ENCODE measurements around the gene ZNF354C. TPM values are rescaled to one million over a fixed set of nuclear protein-coding genes. Genes with fewer than 3 reads are reported as not detected.

Gene ZNF354C
- total RNA-seq (ENCODE audit: unreplicated experiment): 11.4 TPM
- long read RNA-seq, partial matches to known transcripts: 0 of 1 reads
- long read RNA-seq, other reads (novel, unspliced or antisense): 1 of 1 reads

DNA sequence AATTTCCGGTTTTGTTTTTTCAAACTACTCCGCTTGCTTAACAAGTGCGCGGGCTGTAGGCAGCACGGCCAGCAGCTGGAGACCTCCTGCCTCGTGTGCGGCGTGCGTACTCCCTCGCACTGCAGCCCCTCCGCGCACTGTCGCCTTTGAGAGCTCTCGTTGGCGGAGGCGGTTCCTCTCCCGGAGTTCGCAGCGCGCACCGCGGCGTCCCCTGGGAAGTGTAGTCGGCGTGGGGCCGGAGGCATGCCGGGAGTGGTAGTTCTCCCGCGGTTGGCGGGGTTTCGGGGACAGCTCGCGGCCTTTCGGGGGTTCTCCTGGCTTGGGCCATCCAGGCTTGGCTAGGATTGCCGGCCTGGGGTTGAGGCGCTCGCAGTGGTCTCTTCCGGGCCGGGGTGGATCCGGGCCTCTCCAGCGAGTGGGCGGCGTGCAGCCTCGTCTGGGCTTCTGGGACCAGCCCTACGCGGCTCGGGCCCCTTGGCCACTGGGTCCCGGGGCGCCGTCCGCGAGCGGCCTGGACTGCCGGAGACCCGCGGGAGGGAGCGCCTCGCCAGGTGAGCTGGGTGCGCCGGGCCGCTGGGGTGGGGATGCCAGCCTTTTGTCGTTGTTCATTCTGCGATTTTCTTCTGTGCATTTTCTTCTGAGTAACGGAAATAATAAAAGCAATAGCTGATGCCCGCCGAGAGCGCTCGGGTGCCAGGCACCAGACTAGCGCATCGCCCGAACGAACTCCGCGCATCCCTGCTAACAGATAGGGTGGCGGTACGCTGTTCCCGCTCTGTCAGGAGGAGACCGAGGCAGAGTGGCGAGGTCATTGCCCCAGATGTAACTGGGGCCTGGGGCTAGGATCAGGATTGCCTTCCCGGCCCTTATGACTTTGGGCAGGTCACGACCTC lies at the start of gene ZNF354C:
ZNF354C (plus strand) TSS at position 258 of the 893 bp plus-strand sequence. CDS start 1,696 bp downstream, outside the sequence.
- peak within 1 kb of the TSS; percentile 68 for H3K27ac Mint-ChIP-seq (ENCODE audit: unreplicated experiment)
- H3K9me3 Mint-ChIP-seq (ENCODE audit: unreplicated experiment): peaks cover 13% of the 10 kb centered on the region
- TF ChIP-seq, protein P1, sequence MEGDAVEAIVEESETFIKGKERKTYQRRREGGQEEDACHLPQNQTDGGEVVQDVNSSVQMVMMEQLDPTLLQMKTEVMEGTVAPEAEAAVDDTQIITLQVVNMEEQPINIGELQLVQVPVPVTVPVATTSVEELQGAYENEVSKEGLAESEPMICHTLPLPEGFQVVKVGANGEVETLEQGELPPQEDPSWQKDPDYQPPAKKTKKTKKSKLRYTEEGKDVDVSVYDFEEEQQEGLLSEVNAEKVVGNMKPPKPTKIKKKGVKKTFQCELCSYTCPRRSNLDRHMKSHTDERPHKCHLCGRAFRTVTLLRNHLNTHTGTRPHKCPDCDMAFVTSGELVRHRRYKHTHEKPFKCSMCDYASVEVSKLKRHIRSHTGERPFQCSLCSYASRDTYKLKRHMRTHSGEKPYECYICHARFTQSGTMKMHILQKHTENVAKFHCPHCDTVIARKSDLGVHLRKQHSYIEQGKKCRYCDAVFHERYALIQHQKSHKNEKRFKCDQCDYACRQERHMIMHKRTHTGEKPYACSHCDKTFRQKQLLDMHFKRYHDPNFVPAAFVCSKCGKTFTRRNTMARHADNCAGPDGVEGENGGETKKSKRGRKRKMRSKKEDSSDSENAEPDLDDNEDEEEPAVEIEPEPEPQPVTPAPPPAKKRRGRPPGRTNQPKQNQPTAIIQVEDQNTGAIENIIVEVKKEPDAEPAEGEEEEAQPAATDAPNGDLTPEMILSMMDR (IDR thresholded peaks at IDR 0.05; ENCODE audit: partially characterized antibody, unreplicated experiment): no peak
- DNase-seq: peak; percentile 98
- peak within 1 kb of the TSS; percentile 89 for H3K4me3 Mint-ChIP-seq (ENCODE audit: unreplicated experiment)
- peaks cover 3% of the 10 kb centered on the region for H3K27me3 Mint-ChIP-seq (ENCODE audit: unreplicated experiment)
- H3K4me1 Mint-ChIP-seq (ENCODE audit: low read depth, unreplicated experiment): no peaks in the 10 kb centered on the region
- H3K36me3 Mint-ChIP-seq (ENCODE audit: unreplicated experiment): peaks cover 29% of the 10 kb centered on the region

DNA sequence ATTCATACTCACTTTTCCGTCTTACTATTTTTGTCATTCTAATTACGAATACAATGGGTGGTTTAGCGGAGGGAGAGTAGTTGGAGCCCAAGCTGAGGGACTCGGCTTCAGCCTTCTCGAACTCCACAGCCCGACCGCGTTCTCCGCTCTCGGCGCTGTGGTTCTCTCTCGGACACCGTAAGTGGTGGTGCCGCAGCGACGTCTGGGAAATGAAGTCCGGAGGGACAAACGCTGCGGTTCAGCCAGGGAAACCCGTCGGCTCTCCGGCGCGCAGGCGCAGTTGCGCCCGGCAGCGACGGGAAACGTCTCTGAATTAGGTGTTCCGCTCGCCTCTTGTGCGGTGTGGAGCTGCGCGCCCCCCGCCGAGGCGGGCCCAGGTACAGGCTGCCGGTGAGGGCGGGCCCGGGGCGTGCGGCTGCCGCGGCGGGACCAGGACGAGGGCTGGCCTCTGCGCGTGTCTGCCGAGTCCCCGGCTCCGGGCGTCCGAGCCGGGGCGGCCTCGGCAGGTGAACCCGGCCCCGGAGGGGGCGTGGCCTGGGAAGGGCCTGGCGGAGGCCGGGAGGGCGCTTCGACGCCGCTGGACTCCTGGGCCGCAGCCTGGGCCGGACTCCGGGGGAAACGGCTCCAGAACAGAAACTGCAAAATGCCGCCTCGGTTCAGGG lies 36.5 kb upstream of the ZNF354C start, which contains the start of gene ZNF879:
ZNF879 (plus strand) TSS at position 277 of the 662 bp plus-strand sequence. CDS start 1,201 bp downstream, outside the sequence.
- H3K27ac Mint-ChIP-seq (ENCODE audit: unreplicated experiment): peak within 1 kb of the TSS; percentile 89
- peak within 1 kb of the TSS; percentile 96 for H3K4me3 Mint-ChIP-seq (ENCODE audit: unreplicated experiment)
- peaks cover 24% of the 10 kb centered on the region for H3K36me3 Mint-ChIP-seq (ENCODE audit: unreplicated experiment)
- DNase-seq: peak; percentile 94
- H3K27me3 Mint-ChIP-seq (ENCODE audit: unreplicated experiment): no peaks in the 10 kb centered on the region
- H3K4me1 Mint-ChIP-seq (ENCODE audit: low read depth, unreplicated experiment): no peaks in the 10 kb centered on the region
- TF ChIP-seq, protein P1 (IDR thresholded peaks at IDR 0.05; ENCODE audit: partially characterized antibody, unreplicated experiment): no peak
- peaks cover 2% of the 10 kb centered on the region for H3K9me3 Mint-ChIP-seq (ENCODE audit: unreplicated experiment)

DNA sequence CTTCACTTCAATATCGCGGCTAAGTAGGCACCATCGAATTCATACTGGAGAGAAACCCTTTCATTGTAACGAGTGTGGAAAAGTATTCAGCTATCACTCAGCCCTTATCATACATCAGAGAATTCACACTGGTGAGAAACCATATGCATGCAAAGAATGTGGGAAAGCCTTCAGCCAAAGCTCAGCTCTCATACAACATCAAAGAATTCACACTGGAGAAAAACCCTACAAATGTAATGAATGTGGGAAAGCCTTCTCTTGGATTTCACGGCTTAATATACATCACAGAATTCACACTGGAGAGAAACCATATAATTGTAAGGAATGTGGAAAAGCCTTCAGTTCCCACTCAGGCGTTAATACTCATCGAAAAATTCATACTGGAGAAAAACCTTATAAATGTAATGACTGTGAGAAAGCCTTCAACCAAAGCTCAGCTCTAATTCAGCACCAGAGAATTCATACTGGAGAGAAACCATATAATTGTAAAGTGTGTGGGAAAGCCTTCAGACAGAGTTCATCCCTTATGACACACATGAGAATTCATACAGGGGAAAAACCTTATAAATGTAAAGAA lies 27.1 kb upstream of the ZNF354C start:
- H3K4me1 Mint-ChIP-seq (ENCODE audit: low read depth, unreplicated experiment): no peaks in the 10 kb centered on the region

DNA sequence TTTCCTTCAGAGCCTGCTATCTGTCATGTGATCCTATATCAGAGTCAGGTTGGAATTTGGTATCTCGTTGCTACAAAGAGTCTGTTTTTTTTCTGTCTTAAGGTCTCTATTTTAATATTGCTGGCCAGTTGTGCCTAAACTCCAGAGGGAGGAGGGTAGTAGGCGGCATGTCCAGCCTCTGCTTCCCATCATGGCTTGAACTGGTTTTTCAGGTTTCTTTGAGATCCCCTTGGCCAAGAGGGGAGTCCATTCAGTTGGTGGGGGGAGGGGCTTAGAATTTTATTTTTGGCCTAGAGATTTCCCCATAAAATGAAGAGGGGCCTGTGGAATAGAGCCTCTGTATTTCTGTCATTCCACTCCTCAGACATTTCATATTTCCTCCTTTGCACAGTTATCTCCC lies 15.4 kb upstream of the ZNF354C start:
- H3K9me3 Mint-ChIP-seq (ENCODE audit: unreplicated experiment): peaks cover 7% of the 10 kb centered on the region
- no peaks in the 10 kb centered on the region for H3K4me1 Mint-ChIP-seq (ENCODE audit: low read depth, unreplicated experiment)
- no peak overlapping the region for H3K27ac Mint-ChIP-seq (ENCODE audit: unreplicated experiment)
- H3K36me3 Mint-ChIP-seq (ENCODE audit: unreplicated experiment): no peaks in the 10 kb centered on the region
- H3K4me3 Mint-ChIP-seq (ENCODE audit: unreplicated experiment): no peak overlapping the region
- no peak for DNase-seq
- TF ChIP-seq, protein P1 (IDR thresholded peaks at IDR 0.05; ENCODE audit: partially characterized antibody, unreplicated experiment): no peak
- no peaks in the 10 kb centered on the region for H3K27me3 Mint-ChIP-seq (ENCODE audit: unreplicated experiment)

More for the DNA sequence above, 27.1 kb upstream of the ZNF354C start:
- peaks cover 29% of the 10 kb centered on the region for H3K9me3 Mint-ChIP-seq (ENCODE audit: unreplicated experiment)
- no peak overlapping the region for H3K4me3 Mint-ChIP-seq (ENCODE audit: unreplicated experiment)
- TF ChIP-seq, protein P1 (IDR thresholded peaks at IDR 0.05; ENCODE audit: partially characterized antibody, unreplicated experiment): no peak
- DNase-seq: no peak
- no peaks in the 10 kb centered on the region for H3K27me3 Mint-ChIP-seq (ENCODE audit: unreplicated experiment)
- H3K36me3 Mint-ChIP-seq (ENCODE audit: unreplicated experiment): peaks cover 81% of the 10 kb centered on the region
- H3K27ac Mint-ChIP-seq (ENCODE audit: unreplicated experiment): no peak overlapping the region
